Measurements from ENCODE around the gene CRIP1.

The CRIP1 gene

GRCh38 chr14:105503935-105504692, 17.4 kb downstream of the CRIP1 start:
- DNase-seq (ENCODE audit: insufficient read length, low spot score) (no peak), FAIRE-seq (no peak)
- TF ChIP-seq CTCF (IDR thresholded peaks at IDR 0.05; ENCODE audit: insufficient read depth, missing control alignments): no peak

GRCh38 chr14:105505101-105505500, 18.4 kb downstream of the CRIP1 start:
- no peak for TF ChIP-seq CTCF (IDR thresholded peaks at IDR 0.05; ENCODE audit: insufficient read depth, missing control alignments)
- DNase-seq (ENCODE audit: insufficient read length, low spot score) (no peak), FAIRE-seq (no peak)

GRCh38 chr14:105507247-105507646, 20.6 kb downstream of the CRIP1 start:
- FAIRE-seq: no peak
- TF ChIP-seq CTCF (IDR thresholded peaks at IDR 0.05; ENCODE audit: insufficient read depth, missing control alignments): no peak
- DNase-seq (ENCODE audit: insufficient read length, low spot score): no peak

GRCh38 chr14:105508069-105508468, 21.4 kb downstream of the CRIP1 start:
- TF ChIP-seq CTCF (IDR thresholded peaks at IDR 0.05; ENCODE audit: insufficient read depth, missing control alignments): no peak
- DNase-seq (ENCODE audit: insufficient read length, low spot score): no peak
- no peak for FAIRE-seq

- no peak for TF ChIP-seq CTCF (IDR thresholded peaks at IDR 0.05; ENCODE audit: insufficient read depth, missing control alignments)
- no peak for FAIRE-seq
- no peak for DNase-seq (ENCODE audit: insufficient read length, low spot score)
Observed at GRCh38 chr14:105508601-105509000, 21.9 kb downstream of the CRIP1 start.

- FAIRE-seq: no peak
- TF ChIP-seq CTCF (IDR thresholded peaks at IDR 0.05; ENCODE audit: insufficient read depth, missing control alignments): no peak
- no peak for DNase-seq (ENCODE audit: insufficient read length, low spot score)
Observed at GRCh38 chr14:105517096-105517495, 30.4 kb downstream of the CRIP1 start.

GRCh38 chr14:105519946-105520698, 33.4 kb downstream of the CRIP1 start:
- no peak for DNase-seq (ENCODE audit: insufficient read length, low spot score)
- FAIRE-seq: no peak
- no peak for TF ChIP-seq CTCF (IDR thresholded peaks at IDR 0.05; ENCODE audit: insufficient read depth, missing control alignments)

Measured in D721Med (cell line).